Stimulated activated CD8-positive, alpha-beta memory T cell treated with anti-CD3 and anti-CD28 coated beads, Interleukin-7, amount 100 ng/mL, for 24 hours (primary cell): Measurements from ENCODE around the gene NOP56.

ENCODE experiments used
- DNase-seq: peaks from one replicate; pipeline ENCODE4 v3.0.0-alpha.2; 2020; ENCODE audit warnings: low read depth

NOP56 gene, protein sequence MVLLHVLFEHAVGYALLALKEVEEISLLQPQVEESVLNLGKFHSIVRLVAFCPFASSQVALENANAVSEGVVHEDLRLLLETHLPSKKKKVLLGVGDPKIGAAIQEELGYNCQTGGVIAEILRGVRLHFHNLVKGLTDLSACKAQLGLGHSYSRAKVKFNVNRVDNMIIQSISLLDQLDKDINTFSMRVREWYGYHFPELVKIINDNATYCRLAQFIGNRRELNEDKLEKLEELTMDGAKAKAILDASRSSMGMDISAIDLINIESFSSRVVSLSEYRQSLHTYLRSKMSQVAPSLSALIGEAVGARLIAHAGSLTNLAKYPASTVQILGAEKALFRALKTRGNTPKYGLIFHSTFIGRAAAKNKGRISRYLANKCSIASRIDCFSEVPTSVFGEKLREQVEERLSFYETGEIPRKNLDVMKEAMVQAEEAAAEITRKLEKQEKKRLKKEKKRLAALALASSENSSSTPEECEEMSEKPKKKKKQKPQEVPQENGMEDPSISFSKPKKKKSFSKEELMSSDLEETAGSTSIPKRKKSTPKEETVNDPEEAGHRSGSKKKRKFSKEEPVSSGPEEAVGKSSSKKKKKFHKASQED

DNA sequence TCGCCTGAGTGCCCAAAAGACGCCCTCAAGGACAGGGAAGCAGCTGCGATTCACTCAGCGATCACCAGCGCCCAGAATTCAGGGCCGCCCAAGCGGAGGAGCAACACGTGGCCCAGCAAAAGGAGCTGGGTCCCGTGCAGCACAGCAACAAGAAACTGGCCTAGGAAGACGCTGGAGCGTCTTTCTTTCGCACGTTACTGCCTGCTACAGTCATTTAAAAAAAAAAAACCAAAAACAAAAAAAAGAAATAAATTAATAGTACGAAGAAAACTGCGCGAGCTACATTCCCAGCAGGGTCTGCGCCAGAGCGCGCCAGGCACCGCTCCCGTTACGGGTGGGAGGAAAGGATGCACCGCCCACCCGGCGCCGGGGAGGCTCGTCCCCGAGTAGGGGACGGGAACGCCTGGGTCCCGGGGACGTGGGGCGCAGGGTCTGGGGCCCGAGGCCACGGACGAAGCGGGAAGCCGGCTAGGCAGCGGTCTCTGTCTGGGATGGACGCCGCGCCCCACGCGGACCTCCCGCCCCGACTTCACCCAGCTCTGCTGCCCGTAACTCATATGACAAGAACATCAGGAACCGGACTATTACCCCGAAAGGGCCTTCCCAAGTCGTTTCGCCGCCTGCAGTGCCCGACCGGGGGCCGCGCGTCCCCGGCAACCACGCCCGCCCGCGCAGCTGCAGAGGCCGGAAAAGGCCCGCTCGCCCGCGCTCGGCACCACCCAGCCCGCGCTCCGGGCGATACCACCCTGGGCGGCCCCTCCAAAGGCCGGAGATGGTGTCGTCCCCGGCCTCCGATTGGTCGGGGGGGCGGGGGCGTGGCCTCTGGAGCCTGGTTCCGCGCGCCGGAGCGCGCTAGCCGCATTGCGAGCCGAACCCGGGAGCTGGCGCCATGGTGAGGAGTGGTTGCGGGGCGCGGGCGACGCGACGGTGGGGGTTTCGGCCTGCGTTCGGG is at the start of gene NOP56:
TSS of gene NOP56 (plus strand) at position 861 of the 952 bp plus-strand sequence. CDS start at position 890, 29 bp downstream.
- peak; percentile 85 for DNase-seq

DNA sequence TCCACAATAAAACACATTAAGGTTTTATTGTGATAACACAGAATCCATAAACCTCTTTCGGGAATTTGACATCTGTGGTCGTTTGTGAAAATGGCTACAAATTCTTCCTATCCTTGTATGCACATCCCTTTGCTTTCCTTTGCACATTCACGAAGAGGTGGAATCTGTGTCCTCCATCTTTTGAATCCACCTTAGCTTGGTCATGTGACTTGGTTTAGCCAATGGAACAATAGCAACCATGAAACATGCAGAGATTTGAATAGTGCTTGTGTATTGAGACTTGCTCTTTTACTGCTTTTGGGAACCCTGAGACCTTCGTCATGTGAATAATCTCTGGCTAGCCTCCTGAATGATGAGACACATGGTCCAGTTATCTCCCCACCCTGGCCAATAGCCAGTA is 49.7 kb upstream of the NOP56 start:
- DNase-seq, result no peak

DNA sequence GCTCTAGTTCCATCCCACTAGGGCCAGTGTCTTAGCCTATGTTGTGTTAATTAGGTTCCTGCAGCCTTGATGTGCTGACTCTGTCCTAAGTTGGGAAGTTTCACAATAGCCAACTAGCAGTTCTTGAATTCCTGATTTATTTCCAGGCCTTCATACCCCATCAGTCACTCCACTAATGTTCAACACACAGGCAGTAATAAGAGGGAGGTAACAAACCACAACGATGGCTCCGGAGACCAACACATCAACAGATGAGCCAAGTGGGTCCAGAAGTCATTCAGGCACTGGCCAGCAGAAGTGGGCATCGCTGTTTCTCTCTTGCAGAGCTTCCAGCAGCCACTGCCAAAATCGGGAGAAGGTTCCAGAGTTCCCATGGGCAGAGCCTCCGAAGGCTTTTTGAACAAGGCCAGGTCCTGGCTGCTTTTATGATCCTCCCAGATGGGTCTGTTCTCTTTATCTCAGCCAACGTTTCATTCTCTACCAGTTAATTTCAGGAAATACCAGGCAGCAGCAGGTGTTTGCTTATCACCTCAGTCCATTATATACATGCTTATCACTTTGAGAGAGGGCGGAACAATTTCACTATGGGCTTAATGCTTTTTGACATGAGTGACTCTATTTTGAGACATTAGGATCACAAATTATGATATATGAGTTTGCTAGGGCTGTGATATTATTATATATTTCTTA is 48.5 kb upstream of the NOP56 start:
- no peak for DNase-seq

DNA sequence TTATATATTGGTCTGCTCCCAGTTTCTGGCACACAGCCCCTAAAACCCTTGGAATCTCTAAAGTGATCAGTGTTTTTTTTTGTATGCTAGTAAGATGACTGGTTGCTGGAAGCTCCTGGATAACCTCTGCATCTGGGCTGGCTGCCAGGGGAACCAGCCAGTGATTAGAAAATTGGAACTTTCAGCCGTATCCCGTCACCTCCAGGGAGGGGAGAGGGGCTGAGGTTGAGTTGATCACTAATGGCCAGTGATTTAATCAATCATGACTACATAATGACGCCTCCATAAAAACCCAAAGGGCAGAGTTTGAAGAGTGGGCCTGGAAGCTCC is 48.0 kb upstream of the NOP56 start:
- no peak for DNase-seq

DNA sequence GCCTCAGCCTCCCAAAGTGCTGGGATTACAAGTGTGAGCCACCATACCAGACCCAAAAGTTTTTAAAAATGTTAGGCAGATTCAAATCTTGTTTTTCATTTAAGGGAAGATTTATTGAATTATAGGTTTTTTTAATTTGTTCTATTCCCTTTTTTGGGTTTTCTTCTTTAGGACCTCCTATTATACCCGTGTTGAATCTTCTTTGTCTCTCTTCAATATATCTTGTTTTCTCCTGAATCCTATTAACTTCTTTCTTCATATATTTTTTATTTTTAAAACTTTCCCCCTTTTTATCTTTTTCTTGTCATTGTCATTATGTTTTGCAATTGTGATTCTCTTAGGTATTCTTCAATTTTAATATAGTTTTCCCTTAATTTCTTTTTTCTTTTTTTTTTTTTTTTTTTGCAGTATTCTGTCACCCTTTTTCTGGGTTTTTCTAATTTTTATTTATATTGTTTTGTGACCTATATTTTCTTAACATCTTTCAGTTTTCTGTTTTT is 45.9 kb upstream of the NOP56 start:
- no peak for DNase-seq

DNA sequence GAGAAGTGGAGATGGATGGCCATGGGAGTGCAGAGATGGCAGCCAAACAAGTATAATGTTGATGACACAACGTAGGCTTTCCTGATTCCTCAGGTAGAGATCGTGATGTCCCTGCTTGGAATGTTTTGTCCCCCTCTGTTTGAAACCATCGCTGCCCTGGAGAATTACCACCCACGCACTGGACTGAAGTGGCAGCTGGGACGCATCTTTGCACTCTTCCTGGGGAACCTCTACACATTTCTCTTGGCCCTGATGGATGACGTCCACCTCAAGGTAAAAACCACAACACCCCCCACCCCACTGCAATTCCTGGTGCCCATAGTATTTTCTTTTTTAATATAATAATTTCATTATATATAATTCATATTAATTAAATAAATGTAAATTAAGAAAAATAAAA is 42.1 kb upstream of the NOP56 start:
- DNase-seq, result no peak

DNA sequence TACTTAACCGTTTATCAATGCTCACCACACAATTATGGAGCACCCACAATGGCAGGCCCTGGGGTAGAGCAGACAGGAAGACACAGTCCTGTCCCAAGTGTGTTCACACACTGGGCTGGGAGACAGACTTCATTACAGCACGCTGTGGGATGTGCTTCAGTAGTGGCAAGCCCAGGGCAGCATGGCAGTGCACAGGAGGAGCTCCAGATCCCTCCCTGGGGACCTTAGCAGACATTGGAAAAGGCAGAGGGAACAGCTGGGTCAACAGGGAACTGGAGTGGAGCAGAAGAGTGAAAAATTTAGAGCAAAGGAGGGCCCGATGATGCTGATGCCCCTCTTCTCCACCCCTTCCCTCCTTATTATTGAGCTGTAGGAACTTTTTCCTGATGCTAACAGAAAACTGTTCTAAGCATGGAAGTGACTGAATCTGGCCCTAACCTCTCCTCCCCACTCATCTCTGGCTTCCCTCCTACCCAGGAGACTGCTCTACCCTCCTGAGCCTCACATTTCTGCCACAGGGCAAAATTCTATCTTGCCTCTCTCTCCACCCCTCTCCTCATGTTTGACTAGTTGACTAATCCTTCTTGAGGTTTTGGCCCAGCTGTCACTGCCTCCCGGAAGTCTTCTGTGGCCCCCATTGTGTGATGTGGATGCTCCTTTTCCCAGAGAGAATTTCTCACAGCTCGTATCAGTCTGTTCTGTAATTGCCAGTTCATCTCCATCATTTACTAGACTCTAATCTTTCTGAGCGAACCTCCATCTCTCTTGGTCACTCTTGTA is 41.3 kb upstream of the NOP56 start:
- no peak for DNase-seq

DNA sequence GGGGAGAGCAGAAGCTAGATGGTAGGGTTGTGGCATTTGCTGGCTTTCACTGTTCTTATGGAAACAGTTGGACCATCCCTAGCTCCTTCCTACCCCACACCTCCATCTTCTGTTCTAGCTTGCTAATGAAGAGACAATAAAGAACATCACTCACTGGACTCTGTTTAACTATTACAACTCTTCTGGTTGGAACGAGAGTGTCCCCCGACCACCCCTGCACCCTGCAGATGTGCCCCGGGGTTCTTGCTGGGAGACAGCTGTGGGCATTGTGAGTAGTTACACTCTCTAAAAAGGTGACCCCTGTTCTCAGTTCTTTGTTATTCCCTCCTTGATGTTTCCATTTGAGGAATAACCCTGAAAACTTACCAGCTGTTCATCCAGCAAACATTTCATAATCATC is 40.4 kb upstream of the NOP56 start:
- no peak for DNase-seq

DNA sequence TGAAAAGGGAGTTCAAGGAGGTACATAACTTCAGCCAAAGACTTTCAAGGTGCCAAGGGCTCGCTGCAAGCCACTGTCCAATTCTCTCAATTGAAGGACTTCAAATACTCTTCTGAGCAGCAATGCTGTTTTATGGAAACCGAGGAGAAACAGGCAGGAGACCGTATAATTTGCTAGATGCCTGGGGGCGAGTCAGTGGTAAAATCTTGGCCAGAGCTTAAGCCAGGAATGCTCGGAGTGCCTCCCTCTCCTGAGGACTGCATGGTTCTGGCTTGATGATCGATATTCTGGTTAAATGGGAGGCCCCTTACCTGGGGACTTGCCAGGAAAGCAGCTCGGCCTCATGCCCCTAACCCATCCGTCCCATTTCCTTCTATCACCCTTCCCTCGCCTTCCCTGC is 35.8 kb upstream of the NOP56 start:
- DNase-seq, result no peak

DNA sequence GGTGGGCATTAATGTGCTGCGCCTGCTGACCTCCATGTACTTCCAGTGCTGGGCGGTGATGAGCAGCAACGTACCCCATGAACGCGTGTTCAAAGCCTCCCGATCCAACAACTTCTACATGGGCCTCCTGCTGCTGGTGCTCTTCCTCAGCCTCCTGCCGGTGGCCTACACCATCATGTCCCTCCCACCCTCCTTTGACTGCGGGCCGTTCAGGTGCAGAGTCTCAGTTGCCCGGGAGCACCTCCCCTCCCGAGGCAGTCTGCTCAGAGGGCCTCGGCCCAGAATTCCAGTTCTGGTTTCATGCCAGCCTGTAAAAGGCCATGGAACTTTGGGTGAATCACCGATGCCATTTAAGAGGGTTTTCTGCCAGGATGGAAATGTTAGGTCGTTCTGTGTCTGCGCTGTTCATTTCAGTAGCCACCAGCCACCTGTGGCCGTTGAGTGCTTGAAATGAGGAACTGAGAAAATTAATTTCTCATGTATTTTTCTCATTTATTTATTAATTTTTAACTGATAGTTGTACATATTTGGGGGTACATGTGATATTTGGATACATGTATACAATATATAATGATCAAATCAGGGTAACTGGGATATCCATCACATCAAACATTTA is 35.2 kb upstream of the NOP56 start:
- DNase-seq, result no peak

DNA sequence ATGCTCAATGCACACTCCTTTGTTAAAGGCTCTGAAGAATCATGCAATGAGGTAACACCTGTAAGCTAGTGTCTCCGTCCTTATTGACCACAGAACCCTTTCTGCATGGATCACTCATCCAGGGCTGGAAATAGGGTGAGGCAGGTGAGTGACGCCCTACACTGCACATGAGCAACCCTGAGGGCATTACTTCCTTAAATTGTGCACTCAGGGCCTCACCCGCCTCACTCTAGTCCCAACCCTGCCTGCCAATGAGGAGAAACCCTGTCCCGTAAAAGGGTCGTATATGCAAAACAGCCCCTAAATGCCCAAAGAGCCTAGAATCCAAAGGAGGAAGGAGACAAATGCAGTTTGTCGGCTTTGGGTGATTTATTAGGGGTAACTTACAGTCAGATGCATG is 33.6 kb upstream of the NOP56 start:
- DNase-seq, result no peak

DNA sequence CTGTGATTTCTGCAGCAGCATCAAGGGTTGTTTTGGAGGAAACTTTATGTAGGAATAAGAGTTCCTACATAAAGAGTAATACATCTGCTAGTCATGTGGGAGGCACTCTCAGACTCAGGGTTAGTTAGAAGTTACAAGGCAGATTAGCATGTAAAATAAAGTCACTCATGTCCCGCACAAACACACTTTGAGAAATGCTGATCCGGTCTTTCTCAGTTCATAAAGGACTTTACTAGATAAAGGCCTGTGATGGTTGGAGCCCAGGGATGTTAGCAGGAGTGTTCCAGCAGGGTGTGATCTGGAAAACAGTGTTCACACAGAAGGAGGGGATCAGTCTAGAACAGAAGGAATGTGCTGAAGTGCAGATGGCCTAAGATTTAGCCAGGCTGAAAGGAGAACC is 33.1 kb upstream of the NOP56 start:
- DNase-seq, result no peak

DNA sequence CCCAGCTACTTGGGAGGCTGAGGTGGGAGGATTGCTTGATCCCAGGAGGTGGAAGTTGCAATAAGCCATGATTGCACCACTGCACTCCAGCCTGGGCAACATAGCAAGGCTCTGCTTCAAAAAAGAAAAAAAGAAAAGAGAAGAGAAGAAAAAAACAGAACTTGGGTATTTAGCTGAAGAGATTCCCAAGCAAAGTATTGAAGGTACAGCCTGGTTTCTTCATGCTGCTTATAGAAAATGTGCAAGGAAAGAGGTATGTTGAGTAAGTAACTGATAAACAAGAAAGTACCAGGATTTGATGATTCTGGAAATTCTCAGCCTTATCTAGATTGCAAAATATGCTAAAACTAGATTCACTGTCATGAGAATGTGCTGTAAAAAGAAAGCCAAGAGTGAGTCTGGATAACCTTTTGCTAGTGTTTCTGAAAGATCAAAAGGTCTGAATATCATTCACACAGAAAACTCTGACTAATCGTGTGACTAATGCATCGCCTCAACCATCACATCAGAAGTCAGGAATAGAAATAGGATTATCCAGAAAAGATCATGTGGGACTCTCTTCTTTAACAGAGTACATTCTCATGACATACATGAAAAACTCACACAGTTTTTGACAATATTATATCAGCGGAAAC is 32.4 kb upstream of the NOP56 start:
- no peak for DNase-seq

DNA sequence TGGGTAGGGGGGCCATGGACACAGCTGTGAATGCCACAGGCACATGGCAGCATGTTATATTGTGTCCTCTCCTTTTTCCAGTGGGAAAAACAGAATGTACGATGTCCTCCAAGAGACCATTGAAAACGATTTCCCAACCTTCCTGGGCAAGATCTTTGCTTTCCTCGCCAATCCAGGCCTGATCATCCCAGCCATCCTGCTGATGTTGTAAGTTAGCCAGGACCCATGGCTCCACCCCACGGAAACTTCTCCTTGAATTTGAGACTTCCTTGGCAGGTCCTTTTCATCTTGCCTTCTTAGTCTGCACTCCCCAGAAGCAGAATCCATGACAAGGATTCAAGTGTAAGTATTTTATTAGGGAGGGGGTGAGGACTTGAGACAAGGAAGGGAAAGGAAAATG is 28.2 kb upstream of the NOP56 start:
- no peak for DNase-seq

DNA sequence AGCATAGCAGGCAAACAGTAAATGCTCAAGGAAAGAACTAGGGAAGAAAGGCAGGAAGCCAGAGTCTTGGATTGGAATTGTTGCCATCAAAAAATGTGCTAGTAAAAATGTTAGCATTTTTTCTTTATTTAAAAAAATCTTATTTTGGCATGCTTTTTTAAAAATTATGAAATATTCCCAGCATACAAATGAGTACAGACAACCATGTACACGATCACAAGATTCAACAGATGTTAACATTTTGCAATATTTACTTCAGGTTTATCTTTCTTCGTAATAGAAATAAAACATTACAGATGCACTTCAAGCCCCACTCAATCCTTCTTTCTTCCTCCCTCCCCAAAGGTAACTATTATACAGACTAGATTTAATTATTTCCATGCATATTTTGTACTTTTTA is 27.4 kb upstream of the NOP56 start:
- DNase-seq, result no peak

DNA sequence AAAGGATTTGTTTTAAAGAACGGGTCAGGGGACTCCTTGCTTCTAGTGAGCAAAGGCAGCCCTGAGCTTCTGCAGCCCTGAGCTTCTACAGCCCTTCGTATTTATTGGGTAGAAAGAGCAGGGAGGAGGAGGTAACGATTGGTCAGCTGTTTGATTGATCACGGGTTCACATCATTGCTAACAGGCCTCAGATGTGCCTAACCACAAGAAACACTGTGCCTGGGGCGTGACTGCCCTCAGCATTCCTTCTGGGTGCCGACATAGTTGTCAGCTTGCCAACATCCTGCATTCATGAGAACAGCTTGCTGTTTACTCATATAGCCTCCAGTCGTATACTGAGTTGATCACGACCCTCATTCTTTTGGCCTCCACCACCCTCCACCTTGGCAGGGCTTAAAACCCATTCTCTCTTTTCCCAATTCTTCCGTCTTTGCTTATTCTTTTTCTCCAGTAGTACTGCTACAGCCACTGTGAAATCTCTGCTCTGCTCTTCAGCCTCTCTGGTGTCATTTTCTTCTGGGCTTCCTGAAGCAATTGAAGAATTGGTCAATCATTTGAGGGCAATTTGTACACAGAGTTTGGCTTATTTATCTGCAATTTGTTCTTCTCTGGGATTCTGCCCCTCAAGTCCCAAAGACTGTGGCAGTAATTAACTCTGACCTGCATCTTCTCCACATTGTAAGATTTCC is 25.4 kb upstream of the NOP56 start:
- DNase-seq, result no peak

DNA sequence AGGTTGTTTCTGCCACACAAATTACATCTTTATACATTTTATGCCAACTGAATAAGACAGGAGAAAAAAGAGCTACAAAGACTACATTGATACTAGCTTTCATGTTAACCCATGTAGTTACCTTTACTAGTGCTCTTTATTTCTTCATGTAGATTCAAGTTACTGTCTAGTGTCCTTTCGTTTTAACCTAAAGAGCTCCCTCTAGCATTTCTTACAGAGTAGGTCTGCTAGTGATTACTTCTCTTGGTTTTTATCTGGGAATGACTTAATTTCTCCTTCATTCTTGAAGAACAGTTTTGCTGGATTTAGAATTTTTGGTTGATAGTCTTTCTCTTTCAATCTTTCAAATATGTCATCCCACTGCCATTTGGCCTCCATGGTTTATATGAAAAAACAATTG is 21.2 kb upstream of the NOP56 start:
- DNase-seq, result no peak

DNA sequence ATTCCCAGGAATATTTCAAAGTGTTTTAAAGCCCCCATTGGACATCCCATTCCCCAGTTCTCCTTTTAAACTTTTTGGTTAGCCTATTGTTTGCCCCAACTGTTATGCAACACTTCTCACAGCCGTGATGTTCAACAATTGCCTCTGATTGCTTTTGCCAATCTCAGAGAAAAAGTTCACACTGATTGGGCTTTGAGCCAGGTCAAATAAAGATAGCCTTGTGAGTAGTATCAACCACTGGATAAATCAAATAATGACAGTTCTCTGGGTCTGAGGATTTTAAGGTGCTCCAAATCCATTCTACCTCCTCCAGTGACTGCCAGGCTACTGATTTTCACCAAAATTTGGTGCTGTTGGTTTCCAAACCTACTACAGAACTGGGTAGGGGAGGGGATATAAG is 19.1 kb upstream of the NOP56 start:
- no peak for DNase-seq

DNA sequence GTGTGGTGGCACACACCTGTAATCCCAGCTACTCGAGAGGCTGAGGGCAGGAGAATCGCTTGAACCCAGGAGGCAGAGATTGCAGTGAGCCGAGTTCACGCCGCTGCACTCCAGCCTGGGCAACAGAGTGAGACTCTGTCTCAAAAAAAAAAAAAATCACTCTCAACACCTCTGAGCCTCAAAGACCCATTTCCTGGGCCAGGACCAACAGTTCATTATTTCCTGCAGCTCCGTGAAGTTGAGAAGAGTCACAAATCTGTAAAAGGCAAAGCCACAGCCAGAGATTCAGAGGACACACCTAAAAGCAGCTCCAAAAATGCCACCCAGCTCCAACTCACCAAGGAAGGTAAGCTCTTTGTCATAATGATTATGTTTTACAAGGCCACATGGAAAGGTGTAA is 15.2 kb upstream of the NOP56 start:
- no peak for DNase-seq

DNA sequence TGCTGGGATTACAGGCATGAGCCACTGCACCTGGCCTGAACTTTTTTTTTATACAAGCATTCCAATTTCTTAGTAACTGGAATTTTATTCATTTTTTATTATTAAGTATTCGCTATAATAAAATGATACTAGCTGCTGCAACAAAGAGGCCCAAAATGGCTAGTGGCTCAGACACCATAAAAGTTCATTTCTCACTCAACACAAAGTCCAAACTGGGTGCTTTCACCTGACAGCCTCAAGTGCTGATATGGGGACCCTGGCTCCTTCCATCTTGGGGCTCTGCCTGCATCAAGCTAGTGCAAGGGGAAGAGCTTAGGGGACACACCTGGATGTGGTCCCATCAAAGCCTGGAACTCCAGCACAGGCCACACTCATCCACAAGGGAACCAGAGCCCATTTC is 12.2 kb upstream of the NOP56 start:
- no peak for DNase-seq
